NCI-H774 (cell line): ENCODE measurements around the gene DUSP10.

Experiments used
- DNase-seq: peaks from one replicate; lab custom pipeline; 2025; lab: John Stamatoyannopoulos, UW

DUSP10 gene

DNA sequence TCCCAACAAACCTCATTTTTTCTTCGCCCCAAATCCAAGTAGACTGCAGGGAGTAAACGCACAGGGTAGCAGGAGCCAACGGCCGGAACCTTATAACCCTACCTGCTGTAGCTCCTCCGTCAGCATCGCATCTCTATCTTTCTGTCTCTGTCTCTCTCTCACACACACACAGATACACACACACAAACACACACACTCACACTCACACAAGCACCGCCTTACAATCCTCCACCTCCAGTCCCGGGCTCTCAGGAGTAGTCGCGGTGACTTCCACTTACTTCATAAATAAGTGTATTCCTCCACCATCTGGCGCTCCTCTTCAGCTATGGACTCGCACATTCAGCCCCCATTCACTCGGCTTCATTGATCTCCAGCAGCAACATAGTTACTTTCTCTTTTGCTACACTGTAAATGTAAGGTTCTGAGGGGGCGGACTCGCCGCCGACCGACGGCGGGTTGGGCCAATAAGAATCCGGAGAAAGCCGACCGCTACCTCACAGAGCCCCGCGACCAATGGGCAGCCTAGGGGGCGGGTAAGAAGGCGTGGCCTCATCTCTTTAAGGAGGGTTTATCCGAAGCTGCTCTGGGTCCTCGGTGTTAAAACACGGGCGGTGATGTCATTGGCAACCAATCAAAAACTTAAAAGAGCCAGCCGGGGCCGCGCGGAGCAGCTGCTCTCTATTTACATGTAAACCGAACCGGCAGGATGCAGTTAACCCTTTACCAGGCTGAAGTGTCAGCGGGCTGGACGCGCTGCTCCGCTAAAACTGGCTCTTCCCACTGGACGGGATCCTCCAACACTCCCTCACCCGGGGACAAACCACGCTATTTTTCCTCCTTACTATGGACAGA is at the start of gene DUSP10:
Gene DUSP10, minus strand, starts transcription at position 387 of the 852 bp plus-strand sequence. CDS start 2,345 bp downstream, outside the sequence.
- DNase-seq = peak; percentile 100

DNA sequence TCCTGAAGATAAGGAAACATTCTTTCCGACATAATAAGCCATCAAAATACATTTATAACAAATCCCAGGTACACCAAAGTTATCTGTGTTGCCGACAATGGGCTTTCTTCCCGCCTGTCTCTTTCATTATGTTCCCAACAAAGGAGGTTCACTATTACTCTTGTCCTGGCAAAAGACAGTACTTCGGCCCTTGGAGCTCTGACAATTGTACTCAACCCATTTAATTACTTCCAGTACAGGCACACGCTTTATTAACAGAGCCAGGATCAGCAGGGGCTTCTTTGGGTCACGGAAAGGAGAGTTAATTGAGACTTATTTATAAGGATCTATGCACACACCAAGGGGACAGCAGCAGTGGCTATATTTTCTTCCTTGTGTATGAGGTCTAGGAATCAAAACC is 46.6 kb upstream of the DUSP10 start:
- DNase-seq = no peak

DNA sequence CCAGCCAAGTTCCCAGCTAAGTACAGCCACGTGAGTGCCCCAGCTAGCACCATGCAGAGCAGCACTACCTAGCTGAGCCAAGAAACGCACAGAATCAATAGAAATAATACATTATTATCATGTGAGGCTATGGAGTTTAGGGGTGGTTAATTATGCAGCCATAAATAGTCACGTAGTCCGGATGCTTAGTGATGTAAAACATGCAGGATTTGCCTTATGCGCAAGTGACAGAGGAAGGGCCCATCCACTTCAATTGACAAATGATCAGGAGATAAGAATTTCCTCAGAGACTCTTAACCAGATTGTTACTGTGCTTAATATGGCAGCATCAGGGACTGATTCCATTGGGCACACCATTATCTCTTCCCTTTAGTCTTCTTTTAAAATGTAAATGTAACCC is 44.8 kb upstream of the DUSP10 start:
- DNase-seq = no peak

DNA sequence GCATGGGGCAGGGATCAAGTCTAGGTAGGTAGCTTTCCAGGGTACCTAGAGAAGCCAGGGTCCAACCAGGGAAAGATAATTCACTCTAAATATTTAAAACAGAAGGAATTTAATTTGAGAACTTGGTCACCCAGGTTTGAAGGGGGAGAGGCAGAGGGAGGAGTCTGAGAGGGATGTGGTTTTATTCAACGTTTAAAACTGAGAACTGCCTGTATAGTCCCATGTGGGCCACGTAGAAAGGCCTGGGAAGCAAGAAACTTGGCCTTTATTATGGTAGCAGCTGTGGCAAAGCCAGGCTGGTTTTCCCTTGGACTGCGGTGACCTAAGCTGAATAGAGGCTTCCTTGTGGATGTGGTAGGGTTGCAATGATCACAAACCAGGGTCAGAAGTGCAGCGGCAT is 42.0 kb upstream of the DUSP10 start:
- no peak for DNase-seq

DNA sequence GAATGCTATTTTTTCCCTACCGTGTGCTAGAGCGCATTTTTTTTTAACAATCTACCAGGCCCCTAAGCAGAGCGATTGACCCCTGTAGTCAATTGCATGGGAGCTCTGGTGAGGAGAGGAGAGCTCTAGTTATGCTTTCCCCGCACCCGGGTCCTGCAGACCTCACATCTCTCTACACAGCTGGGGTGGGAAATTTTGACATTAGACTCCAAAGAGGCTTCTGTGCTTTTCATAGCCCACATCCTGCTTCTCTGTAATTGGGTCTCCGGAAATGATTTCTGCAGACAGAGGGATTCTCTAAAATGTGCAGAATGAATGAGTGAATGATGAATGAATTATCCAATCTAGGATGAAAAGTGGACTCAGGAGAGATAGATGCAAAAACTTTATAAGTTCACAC is 41.5 kb upstream of the DUSP10 start:
- DNase-seq = no peak

DNA sequence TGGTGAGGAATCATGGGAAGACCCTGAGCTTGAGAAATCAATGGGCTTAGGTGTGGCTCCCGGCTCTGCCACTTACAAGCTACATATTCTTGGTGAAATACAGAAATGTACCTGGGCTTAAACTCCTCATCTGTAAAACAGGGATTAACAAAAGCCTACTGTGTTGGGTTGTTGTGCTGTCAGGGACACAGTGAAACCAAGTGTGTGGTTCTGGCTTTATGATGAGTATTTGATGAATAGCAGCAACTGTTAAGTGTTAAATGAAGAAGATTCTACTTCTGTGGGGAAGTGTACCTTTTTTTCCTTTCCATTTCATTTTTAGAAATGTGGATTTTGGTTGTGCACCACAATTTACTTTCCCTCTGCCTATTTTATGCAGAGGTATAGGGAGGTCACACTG is 41.1 kb upstream of the DUSP10 start:
- no peak for DNase-seq

DNA sequence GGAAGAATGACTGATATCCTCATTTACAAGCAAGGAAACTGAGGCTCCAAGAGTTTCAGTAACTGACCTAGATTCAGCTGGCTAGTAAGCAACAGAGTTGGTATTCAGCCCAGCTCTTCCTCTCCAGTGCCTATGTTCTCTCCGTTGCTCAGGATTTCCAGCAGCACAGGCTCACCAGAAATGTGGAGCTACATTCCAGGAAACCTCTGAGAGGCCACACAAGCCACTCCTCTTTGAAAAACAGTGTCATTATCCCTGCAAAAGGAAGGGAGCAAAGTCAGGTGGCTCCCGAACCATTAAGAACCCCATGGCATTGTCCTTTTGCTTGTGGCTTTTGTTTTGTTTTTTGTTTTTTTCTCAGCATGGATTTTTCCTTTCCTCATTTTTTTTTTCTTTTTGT is 40.6 kb upstream of the DUSP10 start:
- no peak for DNase-seq

DNA sequence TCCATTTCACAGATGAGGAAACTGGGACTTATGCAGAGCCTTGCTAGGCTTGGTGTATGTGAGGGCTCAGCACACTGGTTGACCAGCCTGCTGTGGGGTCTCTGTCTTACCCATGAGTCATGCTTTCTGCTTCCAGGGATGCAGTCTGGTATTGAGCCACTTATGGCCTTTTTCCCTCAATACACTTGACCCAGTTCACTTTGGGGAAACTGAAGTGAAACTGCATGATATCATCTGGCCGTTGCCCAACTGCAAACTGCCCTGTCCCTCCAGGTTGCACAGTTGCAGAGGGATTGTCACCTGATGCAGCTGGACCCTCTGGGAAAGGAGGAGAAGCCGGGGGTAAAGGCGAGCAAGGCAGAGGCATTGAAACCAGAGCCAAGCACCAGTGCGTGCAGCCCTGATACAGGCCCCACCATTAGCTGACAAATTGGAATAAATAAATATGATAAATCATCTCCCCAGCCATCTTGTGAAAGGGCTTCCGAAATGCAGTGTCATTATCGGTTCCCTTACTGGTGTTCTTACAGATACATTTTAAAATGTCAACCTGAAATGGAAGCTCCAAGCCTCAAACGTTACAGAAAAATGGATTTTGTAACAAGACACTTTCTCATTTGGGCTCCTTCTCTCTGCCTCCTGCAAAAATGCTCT is 39.3 kb upstream of the DUSP10 start:
- DNase-seq = no peak

DNA sequence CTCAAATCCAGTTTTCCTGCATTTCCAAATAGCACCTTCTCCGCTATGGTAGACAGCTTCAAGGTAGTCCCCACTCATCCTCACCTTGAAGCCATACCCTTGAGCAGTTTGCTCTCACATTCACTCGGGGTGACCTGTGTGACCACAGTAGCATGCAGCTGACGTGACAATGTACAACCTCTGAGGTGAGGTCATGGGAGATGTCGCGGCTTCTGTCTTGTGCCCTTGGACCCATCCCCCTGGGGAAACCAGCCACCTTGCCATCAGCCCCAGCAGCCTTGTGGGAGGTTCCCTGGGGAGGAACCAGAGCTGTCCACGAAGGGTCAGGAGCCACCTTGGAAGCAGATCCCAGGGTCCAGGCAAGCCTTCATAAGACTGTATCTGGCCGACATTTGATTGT is 38.3 kb upstream of the DUSP10 start:
- no peak for DNase-seq

DNA sequence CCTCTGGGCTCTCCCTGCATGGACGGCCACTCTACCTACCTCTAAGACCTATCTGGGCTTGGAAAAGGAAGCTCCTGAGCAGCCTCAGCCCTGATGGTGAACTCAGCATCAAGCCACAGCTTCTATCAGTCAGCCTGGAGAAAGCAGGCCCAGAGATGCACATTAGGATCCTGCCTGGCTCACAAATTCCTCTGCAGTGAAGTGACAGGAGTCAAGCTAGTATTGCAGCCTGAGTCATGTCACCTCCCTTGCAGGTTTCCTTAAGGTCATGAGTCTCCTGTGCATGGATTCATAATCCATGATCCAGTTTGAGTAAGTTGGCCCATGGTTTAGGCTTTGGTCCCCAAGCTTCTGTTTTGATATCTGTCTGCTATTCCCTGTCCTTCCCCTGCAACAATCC is 37.9 kb upstream of the DUSP10 start:
- no peak for DNase-seq

DNA sequence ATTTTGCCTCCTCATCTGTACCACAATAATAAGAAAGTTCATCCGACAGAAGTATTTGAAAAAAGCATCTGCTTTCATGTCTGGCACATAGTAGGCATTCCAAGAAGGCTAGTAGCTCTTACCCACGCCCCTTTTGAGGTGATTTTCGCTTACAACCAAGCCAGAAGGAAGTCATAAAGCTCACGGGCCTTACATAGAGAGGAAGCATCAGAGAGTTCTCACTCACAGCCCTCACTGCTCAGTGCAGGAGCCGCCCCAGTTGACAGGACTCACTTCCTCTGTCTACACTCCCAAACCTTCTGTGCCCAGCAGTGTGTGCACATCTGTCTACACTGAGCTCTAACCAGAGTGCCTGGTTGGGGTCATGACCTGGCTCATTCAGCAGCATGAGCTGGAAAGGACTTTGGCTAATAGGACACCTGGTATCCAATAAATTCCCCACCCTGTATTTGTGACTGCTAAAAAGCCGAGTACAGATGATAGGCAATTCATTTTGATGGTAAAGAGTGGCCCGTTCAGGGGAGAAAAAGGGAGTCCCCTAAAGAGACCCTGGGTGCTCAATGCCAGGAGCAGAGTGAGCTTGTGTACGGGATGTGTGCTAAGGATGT is 36.8 kb upstream of the DUSP10 start:
- DNase-seq = no peak

DNA sequence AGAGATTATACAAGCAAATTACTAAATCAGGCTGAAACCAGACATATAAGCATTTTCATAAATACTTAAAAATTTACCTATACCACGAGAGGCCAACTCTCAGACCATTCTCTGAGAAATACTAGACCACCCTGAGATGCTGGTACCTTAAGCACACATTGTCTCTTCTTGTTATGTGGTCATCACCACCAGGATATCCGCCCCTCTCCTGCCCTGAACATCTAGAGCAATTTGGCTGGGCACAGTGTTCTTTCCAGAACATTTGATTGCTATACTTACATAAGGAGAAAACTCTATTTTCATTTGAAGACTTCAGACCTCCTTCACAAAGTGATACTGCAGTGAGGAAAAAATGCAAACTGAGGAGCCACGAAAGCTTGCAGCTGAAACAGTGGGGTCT is 36.2 kb upstream of the DUSP10 start:
- DNase-seq = no peak

DNA sequence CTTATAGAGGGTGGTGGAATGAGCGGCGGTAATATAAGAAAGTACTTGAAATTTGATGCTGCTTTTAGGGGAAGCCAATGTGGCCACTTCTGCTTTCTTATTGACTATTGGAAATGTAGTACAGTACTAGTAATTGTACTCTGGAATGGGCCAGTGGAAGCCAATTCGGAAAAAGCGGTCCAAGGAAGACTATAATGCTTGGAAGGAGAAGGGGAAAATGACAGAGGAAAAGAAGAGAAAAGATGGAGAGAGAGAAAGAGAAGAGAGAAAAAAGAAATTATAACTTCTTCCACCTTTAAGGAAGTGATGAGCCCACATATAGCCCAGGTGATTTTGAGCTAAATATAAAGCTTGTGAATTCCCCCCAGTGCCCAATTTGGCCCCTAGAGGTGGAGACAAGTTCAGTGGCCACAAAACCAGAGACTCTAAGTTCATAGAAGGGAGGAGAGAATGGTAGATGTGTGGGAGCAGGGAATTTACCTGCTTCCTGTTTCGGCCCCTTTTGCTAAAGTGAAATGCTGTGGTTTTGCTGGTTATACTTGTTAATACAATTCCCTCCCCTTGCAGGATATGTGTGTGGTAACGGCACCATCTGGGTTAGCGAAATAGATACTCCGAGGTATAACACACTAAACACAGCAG is 35.7 kb upstream of the DUSP10 start:
- DNase-seq = no peak

DNA sequence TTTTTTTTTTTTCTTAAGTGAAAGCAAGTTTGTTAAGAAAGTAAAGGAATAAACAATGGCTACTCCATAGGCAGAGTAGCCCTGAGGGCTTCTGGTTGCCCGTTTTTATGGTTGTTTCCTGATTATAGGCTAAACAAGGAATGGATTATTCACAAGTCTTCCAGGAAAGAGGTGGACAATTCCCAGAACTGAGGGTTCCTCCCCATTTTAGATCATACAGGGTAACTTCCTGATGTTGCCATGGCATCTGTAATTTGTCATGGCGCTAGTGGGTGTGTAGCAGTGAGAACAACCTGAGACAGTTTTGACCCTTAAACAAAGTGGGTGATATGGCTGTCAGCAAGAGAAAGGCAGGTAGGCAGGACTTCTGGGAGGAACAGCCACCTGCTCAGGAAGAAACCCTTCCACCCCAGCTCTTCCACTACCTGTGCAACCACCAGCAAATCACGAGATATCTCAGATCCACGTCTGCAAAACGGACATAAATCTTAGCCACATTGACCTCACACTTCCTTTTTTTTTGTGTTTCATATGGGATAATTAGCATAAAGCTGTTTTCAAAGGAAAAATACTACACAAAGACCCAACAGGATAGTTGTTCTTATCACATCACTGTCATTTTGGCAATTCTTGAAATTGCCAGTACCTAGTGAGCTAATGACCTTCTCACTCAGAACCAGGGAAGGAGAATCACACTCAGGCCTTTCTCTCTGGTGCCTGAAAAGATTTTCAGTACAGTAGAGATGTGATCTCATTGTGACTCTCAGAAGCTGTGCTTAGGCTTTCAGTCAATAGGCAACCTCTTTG is 34.8 kb upstream of the DUSP10 start:
- DNase-seq = no peak

DNA sequence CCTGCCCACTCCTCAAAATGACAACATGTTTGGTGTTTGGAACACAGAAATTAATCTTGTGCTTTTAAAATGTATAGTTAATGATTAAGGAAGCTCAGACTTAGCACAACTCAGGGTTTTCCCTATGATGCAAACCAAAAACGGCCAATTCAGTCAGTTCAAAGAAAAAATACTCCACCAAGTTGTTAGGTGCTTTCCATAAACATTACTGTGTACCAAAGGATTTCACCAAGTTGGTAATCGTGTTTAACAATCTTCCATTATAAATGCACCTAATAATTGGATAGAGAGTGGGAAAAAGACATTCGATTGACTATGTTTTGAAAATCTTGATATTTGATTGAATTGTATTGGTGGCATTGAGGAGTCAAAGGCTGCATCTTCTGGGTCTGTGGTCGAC is 33.3 kb upstream of the DUSP10 start:
- no peak for DNase-seq

DNA sequence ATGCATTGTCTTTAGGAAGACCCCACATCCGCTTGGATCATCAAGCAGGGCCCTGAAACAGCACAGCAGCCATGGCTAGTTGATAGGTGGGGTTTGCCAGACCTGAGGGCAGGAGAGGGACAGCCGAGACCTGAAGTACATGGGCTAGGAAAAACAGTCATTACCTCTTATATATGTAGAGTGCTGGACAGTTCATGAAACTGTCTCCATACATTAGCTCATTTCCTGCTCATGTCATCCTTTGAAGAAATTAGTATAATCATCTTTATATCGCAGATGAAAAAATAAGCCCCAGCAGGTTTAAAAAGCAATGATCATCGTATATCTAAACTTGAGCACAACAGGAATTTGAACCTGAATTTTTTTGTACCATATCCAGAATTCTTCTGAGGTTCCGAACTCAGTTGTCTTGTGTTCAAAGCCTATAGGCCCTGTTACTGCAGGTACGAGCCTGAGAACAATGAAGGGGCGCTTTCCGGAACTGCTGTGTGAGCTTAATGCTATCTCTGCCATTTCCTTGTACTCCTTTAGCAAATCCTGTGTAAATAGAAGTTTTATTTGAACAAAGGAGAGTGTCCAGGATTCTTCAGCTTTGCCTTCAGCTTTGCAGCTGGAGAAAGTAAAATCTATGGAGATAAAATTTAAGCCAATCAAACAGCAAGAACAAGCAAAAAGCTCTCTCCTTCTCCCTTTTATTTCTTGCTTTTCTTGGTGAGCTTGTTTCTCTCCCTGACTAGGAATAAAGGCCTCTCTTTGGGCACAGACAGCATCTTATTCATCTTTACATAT is 32.4 kb upstream of the DUSP10 start:
- no peak for DNase-seq

DNA sequence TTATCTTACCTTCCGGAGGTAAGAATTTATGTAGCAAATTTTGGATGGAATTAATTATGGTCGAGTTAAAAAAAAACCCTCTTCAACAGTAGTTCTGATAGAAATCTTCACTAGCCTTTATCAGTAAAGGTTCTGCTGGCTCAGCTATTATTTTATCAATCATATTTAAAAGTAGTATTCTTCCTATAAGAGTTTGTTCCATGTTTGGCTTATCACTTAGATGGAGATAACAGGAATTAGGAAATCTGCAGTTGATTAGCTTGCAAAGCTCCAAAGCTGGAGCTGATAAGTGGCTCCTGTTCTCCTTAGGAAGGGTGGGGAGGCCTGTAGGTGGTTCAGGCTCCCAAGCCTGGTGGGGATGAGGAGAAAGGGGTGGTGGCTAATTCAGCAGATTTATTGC is 31.5 kb upstream of the DUSP10 start:
- DNase-seq = no peak

DNA sequence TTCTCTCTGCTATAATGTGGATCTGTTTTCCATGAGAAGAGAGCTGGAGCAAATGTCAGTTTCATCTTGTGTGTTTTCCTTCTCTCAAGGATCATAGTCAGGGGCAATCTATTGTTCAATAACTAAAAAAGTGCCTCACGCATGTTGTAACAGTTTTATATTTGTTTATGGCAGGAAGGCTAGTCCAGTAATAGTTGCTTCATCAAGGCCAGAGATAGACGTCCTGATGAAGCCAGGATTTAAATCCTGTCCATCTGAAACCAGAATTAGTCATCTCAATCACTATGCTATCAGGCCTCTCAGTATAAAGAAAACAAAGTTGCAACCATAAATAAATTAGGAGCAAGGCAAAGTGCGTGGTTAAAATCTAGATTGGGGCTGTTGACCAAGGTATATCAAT is 30.2 kb upstream of the DUSP10 start:
- DNase-seq = no peak

DNA sequence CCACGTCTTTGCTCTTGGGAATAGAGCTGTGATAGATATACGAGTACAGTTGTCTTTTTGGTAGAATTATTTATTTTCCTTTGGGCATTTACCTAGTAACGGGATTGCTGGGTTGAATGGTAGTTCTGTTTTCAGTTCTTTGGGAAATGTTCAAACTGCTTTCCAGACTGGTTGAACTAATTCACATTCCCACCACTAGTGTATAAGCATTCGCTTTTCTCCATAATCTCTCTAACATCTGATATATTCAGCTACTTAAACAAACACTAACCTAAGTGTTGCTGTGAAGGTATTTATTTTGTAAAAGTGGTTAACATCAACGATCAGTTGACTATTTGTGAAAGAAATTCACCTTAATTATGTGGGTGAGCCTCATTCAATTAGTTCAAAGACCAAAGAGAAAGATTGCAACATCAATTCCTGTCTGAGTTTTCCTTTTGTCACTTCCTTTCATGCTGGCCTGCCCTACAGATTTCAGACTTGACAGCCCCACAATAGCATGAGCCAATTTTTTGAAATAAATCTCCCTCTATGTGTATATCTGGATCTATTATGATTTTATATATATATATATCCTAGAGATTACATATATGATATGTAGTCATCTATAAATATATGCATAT is 26.7 kb upstream of the DUSP10 start:
- DNase-seq = no peak

DNA sequence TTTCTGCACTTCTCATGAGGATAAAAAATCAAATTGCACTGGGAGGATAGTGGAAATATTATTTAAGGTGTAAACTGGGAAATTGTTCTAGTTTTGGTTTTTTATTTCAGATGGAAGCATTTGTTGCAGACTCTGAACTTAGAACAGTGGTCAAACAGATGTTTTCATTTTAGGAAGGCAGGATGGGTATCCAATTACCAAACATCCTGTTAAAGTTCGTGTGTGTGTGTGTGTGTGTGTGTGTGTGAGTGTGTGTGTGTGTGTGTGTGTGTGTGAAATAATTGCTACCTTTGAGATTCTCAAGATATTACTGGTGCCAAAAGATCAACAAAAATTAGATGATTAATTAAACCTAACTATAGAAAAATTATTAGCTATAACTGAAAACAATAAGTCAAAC is 24.3 kb upstream of the DUSP10 start:
- DNase-seq = no peak

DNA sequence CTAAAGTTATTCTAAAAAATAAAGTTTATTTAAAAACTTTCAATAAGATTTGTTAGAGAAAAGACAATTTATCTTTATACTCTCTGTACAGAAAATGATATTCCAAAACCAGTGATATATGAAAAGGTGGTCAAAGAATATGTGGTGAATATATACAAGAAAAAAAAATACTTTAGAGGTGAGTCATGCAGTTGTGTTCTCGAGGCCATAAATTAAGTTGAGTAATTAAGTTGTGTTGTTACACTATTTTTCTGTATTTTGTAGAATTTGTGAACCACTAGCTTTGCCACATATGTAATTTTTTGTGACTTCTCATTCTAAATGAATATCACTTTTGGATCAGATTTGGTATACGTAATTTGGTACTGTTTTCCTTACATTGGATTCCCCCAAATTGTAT is 23.6 kb upstream of the DUSP10 start:
- no peak for DNase-seq
